Measurements from ENCODE around the gene NDUFAB1.
"Not testable (repeated sequence)": the region's sequence is repeated elsewhere in the genome, so short reads cannot be mapped to it uniquely, and the experiment has no call there.

Gene NDUFAB1

GRCh38 chr16:23584186-23585076, 11.7 kb downstream of the NDUFAB1 start:
- DNase-seq (ENCODE audit: low spot score): no peak

GRCh38 chr16:23583271-23583670, 12.8 kb downstream of the NDUFAB1 start:
- not testable (repeated sequence) for DNase-seq (ENCODE audit: low spot score)

DNA sequence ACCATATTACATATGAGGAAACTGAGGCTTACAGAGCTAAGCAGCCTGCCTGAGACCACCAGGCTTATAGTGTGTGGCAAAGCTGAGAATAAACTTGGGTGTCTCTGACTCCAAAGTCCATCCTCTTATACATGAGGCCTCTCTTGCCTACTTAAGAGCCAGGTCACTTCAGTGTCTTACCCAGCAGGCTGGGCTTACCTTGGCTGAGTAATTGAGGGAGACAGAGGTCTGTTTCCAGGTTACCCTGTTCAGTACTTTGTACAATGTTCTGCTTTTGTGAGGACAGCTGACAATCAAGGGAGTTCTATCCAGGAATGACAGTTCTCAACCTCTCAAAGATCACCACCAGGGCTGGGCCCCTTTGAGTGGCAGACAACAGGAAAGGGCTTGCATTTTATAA, 14.4 kb downstream of the NDUFAB1 start:
- DNase-seq (ENCODE audit: low spot score): no peak

DNA sequence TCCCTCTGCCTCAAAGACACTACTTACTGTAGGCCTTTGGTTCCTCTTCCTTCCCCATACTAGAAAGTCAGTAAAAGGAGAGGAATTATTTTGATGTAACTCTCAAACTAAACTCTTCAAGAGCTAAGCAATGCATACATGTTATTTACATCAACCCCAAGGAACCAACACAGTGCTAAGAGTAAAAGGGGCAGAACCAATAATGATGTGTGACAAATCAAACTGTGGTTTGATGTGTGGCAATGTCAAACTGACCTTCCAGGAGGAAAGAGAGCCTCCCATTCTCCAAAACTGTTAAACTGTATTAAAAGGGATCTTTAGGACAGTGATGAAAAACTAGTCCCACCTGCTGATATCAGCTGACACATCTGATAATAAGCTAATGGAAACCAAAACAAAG, 15.7 kb downstream of the NDUFAB1 start:
- no peak for DNase-seq (ENCODE audit: low spot score)

DNA sequence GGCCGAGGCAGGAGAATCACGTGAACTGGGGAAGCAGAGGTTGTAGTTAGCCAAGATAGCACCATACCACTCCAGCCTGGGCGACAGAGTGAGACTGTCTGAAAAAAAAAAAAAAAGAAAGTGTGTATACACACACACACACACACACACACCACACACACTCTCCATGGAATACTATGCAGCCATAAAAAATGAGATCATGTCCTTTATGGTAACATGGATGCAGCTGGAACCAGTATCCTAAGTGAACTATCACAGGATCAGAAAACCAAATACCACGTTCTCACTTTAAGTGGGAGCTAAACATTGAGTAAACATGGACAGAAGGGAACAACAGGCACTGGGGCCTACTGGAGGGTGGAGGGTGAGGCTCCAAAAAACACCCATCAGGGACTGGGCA, 16.7 kb downstream of the NDUFAB1 start:
- DNase-seq (ENCODE audit: low spot score): no peak

DNA sequence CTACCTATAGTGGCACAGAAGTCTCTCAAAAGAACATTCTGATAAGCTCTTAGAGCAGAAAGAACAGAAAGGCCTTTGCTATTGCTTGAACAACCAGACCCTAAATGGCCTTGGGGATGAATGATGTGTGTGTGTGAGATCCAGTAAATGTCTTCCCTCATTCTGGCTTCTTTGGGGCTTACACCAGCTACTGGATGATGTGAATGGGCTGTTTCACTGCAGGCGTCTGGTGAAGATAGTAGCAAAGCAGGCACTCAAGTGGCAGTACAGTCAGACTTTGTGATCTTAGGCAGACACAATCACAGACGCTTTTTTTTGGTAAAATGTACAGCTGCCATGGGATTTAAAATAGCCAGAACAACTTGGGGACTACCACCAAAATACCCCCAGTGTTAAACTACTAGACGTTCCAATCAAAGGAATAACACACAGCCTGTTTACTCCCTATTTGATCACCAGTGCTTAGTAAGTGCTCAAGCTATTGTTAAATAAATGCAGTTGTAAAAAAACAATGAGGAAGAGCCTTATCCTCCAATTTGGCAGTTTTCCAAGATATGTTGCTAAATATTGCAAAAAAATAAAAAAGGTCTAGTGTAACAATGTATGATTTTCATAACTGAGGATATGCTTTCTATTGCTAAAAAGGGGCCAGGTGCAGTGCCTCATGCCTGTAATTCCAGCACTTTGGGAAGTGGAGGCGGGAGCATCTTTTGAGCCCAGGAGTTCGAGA, 17.9 kb downstream of the NDUFAB1 start:
- DNase-seq (ENCODE audit: low spot score): no peak

DNA sequence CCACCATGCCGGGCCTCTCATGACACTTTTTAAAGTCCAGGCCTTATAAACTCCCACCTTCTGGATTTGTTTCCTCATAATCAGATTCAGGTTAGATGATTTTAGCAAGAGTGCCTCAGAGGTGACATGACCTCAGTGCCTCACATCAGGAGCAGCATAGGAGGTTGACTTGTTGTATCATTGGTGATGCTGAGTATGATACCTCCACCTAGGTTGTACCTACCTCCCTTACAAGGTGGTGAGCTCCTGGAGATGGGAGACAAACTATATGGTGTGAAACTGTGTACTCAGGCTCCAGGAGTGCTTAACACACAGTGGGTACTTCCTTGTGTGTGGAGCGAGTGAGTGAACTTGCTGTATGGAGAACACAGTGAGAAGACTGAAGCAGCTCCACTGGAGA, 18.6 kb downstream of the NDUFAB1 start:
- no peak for DNase-seq (ENCODE audit: low spot score)

- no peak for DNase-seq (ENCODE audit: low spot score)
Measured at GRCh38 chr16:23575834-23576233, 20.3 kb downstream of the NDUFAB1 start.

DNA sequence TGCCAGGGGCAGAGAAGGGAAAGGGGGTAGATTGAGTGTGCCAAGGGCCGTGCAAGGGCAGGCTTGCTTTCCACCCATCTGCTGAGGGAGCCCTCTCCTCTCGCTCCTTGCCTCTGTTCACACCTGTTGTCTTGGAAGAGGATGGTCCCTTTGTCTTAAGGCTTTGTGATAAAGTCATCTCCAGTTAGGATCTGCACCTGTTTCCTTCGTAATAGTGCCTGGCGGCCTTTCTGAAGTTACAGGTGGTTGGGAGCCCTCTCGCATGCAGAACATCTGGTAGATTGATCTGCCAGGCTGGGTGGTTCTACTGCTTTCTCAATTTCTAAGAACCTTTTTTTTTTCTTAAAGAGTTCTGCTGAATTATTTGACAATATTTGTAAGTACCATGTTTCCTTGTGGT, 22.3 kb downstream of the NDUFAB1 start:
- DNase-seq (ENCODE audit: low spot score): no peak

GRCh38 chr16:23572394-23572793, 23.7 kb downstream of the NDUFAB1 start:
- no peak for DNase-seq (ENCODE audit: low spot score)

- DNase-seq (ENCODE audit: low spot score): no peak
Measured at GRCh38 chr16:23571895-23572294, 24.2 kb downstream of the NDUFAB1 start.

- DNase-seq (ENCODE audit: low spot score): no peak
Measured at GRCh38 chr16:23570992-23571632, 25.0 kb downstream of the NDUFAB1 start.

GRCh38 chr16:23567602-23568001, 28.5 kb downstream of the NDUFAB1 start:
- DNase-seq (ENCODE audit: low spot score): no peak

DNA sequence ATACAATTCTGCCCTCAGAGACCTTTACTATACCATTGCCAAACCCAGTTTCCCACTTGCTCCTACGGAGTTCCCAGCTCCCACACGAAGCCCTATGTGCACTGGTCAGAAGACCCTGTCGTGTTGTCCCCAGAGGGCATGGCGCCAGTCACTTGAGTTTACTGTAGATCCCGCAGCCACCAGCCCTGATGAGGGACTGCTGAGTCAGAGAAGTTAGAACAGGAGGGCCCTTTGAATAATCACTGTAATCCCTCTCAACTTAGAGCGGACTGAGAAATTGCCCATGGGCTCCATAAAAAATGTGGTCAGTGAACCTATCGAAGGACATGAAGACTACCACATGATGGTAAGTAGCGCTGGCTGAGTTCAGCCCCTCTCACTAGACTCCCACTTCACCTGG, 29.4 kb downstream of the NDUFAB1 start:
- no peak for DNase-seq (ENCODE audit: low spot score)

DNA sequence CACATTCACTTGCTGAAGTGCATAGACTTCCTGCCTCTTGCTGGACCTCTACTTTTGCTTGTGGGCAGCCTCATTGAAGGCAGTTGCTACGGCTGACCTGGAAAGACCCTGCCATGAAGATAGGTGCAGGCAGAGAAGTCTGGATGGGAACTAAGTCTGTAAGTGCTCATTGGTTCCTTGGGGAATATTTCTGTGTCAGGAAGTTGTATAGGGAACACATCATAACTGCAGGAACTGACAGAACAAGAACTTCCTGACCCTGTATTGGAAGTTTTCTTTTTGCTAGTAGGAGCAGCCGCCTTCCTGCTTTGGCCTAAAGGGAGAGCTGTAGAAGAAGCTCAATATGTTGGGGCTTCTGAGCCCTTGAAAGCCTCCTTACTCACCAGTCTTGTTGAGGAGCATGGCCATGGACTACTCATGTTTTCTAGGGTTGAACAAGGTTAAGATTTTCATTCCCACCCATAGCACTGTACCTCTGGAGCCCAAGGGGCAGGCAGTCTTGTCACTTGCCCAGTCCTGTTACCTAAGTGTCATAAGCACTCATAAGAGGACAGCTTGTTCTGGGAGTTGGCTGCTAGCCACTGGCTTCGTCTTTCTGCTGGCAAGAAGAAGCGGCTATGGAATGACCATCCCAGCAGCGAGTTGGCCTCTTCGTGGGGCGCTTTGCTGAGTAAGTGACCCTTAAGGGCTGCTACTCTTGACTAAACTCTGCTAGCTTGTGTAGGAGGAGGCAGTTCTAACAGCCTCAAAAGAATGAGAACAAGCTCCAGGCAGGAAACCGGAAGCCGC, 31.3 kb downstream of the NDUFAB1 start:
- no peak for DNase-seq (ENCODE audit: low spot score)

DNA sequence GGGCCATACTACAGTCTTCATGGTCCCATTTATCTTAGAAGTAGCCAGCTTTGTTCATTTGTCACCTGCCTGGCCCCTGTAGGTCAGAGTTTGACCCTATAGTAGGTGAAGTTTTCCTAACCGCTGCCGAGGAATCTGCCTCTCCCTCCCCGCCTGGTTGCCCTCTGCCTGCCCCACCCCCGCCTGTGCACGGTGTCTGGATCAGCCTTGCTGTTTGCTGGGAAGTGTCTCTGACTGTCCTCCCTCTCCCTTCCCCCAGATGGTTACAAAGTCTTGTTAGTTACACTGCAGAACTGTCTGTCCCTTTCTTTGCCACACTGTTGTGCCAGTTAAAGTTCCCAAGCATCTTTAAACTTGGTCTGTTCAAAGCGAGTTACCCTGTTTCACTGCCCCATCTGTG, 32.9 kb downstream of the NDUFAB1 start:
- DNase-seq (ENCODE audit: low spot score): no peak

DNA sequence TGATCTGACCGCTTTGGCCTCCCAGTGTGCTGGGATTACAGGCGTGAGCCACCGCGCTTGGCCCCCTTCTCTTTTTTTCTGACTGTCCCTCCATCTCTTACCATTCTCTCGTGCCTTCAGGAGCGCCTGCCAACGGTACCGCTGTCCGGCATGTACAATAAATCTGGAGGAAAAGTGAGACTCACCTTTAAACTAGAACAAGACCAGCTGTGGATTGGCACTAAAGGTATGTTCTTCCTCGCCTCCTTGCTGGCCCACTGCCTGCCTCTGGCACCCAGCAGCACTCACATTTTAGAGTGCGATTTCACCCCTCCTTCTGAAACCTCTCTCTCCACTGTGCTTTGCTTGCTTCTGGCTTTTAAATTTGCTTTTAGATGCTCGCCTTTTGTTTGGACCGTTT, 33.6 kb downstream of the NDUFAB1 start:
- DNase-seq (ENCODE audit: low spot score): no peak

DNA sequence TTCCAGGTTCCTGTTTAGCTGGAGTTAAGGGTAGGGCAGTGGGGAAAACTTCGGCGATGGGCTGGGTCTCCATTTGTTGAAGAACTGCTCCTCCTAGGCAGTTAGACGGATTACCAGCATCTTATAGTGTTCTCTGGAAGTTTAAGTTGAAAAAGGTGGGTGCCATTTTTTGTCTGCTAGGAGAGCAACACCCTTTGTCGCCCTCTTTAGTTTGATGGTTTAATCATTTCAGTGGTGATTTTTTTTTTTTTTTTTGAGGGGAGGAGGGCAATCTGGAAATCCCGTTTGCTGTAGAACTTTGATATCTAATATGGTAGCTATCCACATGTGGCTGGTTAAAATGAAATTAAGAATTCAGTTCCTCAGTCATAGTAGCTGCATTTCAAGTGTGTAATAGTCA, 34.5 kb downstream of the NDUFAB1 start:
- DNase-seq (ENCODE audit: low spot score): no peak

GRCh38 chr16:23557779-23558702, 38.1 kb downstream of the NDUFAB1 start:
- no peak for DNase-seq (ENCODE audit: low spot score)

DNA sequence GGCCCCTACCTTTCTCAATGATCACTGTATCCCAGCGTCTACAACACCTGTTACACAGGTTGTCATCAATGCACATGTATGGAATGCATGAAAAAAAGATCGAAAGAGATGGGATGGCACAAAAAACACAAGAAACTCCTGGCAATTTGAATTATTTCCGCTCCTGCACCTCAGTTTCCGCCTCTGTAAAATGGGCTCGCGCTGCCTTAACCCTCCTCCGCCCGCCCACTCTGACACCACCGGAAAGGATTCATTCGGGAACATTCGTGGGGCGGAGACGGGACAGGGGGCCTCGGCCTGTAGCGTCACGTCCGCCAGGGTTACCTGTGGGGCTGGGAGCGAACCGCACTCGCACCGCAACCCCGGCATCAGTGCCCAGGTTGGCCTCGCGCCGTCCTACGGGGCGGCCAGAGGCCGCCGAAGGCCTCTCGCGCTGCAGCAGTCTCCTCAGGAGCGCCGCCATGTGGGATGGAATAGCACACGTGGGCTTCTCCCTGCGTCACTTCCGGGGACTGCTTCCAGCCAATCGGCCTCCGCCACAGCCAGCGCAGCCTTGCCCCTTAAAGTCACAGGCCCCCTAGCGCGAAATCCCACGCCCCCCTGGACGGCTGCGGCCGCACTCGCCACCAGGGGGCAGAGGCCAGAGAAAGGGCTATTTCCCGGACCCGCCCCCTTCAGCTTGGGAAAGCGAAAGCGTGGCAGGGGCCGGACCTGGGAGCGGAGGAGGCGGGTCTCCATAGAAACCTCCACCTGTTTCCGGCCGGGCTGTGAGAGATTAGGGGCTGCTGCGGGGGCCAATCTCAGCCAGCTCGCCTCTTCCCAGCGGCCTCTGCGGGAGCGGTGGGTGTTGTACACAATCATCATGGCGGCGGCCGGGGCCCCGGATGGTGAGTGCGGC, 39.0 kb downstream of the NDUFAB1 start, which contains the start of the genes EARS2 and UBFD1:
EARS2 (minus strand) TSS at position 470 of the 898 bp plus-strand sequence; CDS start at position 463, 7 bp downstream.
UBFD1 (plus strand) TSS at position 847 of the 898 bp plus-strand sequence; CDS start at position 863, 16 bp downstream.
- peak; percentile 97 for DNase-seq (ENCODE audit: low spot score)
